OCI-M2 (cell line): ENCODE data around the gene IFI30.
A peak's percentile ranks its signal among the peaks of the same experiment; 100 is the strongest.
"Not testable (repeated sequence)": the region's sequence is repeated elsewhere in the genome, so short reads cannot be mapped to it uniquely, and the experiment has no call there.

Source experiments
- DNase-seq: peaks from one replicate; lab custom pipeline; 2025; ENCODE audit not compliant: unreplicated experiment; lab: John Stamatoyannopoulos, UW

The IFI30 gene

DNA sequence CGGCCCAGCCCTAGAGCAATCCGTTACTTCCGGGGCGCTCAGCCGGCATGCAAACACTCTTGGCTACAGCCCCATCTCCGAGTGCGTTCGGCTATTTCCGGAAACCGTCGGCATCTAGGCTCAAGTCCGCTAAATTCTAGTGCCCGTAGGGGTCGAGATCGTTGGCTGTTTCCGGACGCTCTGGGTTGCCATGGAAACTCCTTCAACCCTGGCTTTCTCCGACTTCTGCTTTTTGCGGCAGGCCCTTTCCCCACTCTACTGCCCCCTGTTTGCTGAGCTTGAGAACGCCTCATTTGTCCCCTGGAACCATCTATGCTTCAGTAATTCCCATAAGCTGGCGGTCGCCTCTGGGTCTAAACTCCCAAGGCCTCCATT, 21.2 kb upstream of the IFI30 start:
- DNase-seq: peak; percentile 98

DNA sequence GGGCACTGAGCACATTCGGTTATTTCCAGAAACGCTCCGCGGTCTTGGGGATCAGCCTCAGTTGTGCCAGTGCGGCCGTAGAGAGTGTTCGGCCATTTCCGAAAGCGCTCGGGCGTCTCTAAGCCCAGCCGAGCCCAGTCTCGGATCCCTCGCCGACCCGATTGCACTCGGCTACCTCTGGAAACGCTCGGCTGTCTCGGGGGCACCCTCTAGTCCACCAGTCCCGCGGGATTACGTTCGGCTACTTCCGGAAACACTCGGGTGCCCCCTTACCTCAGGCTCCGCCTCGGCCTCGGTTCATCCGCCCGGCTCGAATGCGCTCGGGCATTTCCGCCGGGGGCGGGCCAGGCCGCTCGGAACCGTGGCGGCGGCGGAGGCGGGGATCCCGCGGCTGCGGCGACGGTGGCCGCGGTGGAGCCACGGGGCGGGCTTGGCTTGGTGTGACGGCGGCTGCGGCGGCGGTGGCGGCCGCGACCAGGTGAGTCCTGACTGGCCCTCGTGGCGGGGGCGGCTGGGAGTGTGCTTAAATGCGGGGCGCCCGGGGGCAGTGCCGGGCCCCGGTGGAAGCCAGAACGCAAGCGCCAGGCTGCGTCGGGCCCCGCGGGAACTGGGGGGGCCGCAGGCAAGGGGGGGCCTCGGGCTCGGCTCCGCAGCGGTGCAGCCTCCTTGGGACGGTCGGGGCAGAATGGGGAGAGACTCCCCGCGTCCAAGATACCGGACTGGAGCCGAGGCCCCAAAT, 20.6 kb upstream of the IFI30 start, which contains the start of gene PIK3R2:
Gene PIK3R2, plus strand, starts transcription at position 347 of the 739 bp plus-strand sequence. CDS start 2,717 bp downstream, outside the sequence.
- DNase-seq: peak; percentile 98

DNA sequence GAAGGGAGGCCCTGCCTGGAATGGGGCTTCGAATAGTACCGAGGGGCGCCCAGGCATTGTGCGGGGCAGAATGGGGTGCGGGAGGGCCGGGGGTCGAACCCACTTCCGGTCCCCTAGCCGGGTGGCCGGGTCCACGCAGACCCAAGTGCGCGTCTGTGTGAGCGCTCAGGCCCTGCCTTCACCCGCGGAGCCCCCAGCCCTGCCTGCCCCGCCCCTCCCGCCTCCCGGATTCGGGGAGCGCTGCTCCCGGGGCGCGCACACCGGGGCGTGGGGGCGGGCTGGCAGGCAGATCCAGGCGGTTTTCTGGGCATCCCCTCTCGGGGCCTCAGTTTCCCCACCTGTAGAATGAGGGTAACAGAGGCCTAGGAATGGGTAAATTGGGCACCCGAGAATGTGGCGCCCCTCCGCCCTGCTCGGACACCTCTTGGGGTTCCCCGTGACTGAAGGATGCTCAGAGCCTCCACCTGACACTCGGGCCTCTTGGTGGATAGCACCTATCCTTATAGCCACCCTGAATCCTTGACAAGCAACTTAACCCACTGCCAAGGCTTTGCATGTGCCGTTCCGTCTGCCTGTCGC, 20.0 kb upstream of the IFI30 start:
- no peak for DNase-seq

DNA sequence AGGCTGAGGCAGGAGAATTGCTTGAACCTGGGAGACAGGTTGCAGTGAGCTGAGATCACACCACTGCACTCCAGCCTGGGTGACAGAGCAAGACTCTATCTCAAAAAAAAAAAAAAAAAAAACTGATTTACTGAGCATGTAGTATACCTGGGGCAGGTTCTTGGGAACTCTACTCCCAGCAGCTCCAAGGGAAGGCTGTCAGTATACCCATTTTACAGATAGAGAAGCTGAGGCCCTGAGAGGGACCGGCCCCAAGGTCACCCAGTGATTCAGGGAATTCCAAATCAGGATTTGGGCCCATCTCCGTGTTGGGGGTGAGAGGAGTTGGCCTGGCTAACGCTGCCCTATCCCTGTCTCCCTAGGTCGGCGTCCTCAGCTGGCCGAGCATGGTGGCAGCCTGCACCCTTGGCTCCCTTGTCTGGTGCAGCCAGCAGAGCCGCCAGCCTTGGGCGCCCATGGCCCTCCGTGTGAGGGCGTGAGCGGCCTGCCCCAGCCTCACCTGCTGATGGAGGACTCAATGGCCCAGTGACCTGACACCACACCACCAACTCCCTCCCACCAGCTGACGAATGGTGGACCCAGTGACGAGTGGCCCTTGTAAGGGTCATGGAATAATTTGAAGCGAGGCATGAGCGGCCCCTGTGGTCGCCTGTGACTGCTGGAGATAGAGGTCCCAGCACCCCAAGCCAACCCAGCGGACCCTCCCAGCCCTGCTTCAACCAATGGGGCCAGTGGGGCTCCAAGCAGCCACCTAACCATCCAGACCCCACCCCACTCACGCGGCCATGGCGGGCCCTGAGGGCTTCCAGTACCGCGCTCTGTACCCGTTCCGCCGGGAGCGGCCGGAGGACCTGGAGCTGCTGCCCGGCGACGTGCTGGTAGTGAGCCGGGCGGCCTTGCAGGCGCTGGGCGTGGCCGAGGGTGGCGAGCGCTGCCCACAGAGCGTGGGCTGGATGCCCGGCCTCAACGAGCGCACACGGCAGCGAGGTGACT, 18.2 kb upstream of the IFI30 start:
- DNase-seq: no peak

DNA sequence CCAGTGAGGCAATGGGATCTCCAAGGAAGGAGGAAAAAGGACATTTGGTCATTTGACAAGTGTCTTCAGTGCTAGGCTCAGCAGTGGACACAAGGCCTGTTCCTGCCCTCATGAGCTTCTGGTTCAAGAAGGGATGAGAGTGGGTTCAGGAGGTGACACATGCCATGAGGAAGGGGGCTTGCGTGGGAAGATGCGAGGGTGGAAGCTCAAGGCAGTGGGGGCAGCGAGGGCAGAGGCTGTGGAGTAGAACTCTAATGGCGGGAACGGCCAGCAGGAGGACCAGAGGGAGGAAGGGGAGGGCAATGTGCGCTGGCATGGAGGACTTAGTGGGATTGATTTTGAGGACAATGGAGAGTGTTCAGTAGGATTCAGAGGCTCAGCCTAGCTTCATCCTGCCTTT, 17.3 kb upstream of the IFI30 start:
- DNase-seq: no peak

DNA sequence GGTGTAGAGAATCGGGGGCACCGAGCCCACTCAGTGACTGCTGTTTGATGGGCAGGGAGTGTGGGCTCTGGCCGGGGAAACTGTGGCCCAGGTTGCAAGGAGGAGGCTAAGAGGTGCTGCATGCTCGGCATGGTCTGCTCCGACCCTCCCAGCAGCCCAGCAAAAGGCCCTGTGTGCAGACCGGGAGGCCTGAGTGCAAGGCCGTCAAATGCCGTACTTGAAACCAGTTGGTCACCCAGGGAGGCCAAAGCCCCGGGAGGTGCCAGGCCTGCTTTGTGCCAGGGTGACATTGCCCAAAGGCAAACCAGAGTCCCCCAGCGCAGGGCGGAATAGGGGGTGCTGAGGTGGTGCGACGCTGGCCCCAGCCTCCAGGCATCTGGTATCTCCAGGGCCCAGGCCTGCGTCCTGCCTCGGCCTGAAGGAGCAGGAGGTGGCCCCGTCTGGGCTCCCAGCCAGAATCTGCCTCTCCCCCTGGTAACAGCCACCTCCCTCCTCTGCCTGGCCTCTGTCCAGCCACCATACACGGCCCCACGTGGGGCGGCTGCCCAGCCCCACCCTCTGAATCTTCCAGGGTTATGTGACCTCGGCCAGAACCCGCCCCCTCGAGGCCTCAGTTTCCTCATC, 16.7 kb upstream of the IFI30 start:
- no peak for DNase-seq

DNA sequence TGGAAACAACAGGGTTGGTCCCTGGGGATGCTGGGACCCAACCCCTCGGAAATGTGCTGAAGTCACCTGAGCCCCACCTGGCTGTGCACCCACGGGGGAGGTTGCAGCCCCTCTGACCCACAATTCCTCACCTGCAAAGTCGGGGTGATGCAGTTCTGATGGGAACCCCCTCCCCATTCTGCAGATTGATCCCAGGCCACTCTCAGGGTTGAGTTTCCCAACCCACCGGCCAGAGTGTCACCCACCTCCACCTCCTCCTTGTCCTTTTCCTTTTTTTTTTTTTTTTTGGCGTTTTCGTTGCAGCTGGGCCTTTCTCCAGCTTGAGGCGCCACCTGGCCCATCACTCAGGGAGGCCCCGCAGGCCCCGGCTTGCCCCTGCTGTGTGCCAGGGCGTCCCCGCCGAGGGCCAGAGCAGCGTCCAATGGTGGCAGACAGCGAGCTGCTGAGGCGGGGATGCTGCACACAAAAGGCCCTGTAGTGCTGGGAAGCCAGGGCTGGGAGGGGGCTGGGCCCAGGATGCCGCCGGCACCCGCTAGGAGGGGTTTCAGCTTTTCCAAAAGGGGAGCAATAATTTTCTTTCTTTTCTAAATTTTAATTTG, 16.0 kb upstream of the IFI30 start:
- DNase-seq: no peak

DNA sequence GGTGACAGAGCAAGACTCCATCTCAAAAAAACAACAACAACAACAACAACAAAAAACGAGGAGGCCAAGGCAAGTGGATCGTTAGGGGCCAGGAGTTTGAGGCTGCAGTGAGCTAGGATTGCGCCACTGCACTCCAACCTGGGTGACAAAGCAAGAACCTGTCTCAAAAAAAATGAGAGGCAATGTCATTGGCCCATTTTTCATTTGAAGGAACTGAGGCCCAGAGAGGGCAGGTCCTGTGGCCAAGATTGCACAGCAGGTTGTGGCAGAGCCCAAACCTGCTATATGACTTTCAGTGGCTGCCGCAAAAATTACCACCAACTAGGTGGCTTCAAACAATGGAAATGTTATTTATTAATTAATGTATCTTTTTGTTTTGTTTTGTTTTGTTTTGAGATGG, 15.1 kb upstream of the IFI30 start:
- no peak for DNase-seq

DNA sequence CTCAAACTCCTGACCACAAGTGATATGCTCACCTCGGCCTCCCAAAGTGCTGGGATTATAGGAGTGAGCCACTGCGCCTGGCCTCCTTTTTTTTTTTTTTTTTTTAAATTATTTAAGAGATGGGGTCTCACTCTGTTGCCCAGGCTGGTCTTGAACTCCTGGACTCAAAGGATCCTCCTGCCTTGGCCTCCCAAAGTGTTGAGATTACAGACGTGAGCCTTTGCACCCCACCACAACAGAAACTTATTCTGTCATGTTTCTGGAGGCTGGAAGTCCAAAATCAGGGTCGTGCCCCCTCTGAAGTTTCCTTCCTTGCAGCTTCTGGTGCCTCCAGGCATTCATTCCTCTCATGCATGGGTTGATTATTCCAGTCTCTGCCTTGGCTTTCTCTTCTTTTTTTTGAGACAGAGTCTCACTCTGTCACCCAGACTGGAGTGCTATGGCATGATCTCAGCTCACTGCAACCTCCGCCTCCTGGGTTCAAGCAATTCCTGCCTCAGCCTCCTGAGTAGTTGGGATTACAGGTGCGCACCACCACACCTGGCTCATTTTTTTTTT, 14.5 kb upstream of the IFI30 start:
- not testable (repeated sequence) for DNase-seq

DNA sequence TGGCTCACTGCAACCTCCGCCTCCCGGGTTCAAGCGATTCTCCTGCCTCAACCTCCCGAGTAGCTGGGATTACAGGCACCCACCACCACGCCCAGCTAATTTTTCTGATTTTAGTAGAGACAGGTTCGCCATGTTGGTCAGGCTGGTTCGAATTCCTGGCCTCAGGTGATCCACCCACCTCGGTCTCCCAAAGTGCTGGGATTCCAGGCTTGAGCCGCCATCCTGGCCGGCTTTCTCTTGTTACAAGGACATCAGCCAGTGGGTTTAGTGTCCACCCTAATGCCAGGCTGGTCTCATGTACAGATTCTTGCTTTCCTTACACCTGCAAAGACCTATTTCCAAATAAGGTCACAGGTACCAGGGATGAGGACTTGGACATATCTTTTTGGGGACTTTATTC, 13.8 kb upstream of the IFI30 start:
- DNase-seq: no peak

DNA sequence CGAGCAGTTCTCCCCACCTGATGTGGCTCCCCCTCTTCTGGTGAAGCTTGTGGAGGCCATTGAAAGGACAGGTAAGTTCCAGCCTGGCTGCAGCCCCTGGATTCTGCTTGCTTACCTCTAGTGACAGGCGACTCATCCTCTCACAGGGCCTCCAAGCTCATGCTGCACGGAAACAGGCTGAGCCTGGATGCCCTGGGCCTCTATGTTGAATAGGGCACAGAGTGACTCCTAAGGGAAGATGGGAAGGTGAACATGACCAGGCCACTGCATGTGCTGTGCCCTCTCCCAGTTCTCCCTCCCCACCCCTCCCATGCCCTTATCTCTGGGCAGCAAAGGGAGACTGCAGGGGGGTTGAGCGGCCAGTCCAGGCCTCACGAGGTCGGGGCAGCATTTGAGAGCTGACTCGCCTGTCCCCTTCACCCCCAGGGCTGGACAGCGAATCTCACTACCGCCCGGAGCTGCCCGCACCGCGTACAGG, 13.1 kb upstream of the IFI30 start:
- DNase-seq: no peak

DNA sequence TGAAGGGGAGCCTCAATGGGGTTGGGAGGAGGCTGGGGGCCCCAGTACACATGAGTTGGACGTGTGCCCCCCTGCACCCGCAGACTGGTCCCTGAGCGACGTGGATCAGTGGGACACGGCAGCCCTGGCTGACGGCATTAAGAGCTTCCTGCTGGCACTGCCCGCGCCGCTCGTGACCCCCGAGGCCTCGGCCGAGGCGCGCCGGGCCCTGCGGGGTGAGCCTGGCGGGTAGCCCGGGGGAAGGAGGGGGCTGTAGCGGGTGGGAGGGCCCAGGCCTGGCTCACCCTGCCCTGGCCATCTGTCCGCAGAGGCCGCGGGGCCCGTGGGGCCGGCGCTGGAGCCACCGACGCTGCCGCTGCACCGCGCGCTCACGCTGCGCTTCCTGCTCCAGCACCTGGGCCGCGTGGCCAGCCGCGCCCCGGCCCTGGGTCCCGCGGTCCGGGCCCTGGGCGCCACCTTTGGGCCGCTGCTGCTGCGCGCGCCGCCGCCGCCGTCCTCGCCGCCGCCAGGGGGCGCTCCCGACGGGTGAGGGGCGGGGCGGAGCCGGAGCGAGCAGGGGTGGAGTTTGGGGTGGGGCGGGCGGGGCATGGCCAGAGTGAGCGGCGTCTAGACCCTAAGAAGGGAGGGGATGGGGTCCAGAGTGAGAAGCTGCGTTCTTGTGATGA, 12.5 kb upstream of the IFI30 start:
- no peak for DNase-seq

DNA sequence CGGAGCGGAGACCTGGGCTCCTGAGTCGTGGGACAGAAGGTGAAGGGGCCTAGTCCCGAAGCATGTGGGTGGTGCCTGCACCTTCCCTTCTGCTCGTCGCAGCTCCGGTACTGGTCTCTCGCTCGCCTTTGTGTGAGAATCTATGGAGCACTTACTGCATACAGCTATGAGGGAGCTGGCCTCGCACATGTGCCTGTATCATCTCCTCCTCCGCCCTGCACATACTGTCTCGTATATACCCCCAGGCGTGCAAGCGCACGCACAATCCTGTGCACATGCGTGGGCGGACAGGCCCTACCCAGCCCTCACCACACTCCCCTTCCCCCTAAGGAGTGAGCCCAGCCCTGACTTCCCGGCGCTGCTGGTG, 12.0 kb upstream of the IFI30 start:
- no peak for DNase-seq

DNA sequence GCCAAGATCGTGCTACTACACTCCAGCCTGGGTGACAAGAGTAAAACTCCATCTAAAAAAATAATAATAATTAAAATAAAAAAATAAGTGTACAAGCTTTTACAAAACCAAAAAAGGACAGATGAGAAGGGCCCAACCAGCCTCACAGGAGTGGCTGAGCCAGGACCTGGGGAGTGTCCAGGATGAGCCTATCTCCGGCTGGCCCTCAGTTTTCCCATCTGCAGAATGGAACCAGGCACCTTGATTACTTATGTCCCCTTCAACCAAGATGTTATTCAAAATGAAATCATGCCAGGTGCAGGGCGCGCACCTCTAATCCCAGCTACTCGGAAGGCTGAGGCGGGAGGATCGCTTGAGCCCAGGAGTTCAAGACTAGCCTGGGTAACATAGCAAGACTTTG, 9.5 kb upstream of the IFI30 start:
- DNase-seq: no peak

DNA sequence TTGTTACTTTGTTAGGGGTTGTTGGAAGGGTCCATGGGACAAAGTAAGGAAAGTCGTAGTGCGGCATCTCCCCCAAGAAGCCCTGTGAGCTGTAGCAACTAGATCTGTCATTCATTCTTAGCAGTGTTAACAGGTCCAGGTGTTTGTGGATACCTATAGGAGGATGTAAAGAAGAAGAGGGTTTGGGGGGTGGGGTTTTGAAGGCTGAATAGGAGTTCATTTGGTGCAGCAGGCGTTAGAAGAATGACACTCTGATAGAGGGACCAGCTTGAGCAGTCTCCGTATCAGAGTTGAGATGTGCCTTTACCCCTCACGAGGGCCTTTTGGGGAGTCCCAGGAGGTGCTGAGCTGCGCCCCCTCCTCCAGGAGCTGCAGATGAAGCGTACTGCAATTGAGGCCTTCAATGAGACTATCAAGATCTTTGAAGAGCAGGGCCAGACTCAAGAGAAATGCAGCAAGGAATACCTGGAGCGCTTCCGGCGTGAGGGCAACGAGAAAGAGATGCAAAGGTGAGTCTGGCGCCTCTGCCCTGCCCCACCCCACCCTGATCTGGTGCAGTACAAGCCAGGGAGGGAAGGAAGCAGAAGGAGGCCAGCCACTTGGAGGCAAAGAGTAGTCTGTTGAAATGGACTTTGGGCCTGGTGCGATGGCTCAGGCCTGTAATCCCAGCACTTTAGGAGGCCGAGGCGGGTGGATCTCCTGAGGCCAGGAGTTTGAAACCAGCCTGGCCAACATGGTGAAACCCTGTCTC, 7.6 kb upstream of the IFI30 start:
- no peak for DNase-seq

DNA sequence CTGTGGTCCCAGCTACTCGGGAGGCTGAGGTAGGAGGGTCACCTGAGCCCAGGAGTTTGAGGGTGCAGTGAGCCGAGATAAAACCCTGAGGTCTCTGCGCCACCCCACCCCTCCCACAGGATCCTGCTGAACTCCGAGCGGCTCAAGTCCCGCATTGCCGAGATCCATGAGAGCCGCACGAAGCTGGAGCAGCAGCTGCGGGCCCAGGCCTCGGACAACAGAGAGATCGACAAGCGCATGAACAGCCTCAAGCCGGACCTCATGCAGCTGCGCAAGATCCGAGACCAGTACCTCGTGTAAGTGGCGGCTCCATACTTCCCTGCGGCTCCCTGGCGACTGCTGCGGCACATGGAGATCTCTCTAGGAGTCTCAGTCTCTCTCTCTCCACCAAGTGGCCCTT, 6.6 kb upstream of the IFI30 start:
- no peak for DNase-seq

DNA sequence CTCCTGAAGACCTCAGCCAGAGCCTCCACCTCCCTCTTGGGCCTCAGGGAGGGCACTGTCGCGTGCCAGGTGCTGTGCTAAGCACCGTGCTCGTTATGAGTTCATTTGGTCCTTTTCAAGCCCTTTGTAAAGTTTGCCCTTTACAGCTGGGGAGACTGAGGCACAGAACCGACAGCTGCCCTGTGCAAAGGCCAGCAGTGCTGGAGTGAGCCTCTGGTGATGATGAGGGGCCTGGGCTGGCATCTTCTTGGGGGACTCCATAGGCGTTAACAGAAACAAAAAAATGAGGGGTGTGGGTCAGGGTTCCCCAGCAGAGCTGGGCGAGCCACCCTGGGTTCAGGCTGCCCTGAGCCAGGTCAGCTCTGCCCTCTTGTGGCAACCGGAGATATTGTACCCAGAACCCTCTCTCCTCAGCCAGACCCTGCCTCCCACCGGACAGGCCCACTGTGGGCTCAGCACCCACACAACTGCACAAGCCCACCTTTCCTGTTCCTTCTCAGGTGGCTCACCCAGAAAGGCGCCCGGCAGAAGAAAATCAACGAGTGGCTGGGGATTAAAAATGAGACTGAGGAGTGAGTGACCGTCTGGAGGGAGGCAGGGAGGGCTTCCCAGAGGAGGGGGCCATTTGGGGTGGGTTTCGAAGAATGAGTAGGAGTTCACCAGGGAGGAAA, 5.5 kb upstream of the IFI30 start:
- DNase-seq: no peak

DNA sequence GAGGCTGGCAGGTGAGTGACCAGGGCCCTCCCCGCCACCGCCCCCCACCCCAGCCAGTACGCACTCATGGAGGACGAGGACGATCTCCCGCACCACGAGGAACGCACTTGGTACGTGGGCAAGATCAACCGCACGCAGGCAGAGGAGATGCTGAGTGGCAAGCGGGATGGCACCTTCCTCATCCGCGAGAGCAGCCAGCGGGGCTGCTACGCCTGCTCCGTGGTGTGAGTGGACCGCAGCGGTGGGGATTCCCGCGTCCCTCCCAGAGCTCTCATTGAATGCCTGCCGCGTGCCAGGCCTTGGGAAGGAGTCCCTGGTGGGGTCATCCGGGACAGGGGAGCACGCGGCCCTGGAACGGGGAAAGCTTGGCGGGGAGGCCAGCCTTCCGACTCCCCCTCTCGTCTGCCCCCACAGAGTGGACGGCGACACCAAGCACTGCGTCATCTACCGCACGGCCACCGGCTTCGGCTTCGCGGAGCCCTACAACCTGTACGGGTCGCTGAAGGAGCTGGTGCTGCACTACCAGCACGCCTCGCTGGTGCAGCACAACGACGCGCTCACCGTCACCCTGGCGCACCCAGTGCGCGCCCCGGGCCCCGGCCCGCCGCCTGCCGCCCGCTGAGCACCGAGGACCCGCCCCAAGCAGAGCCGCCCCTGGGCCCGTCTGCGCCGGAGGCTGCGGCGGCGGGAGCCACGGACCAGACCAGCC, 4.8 kb upstream of the IFI30 start:
- no peak for DNase-seq
